ENCODE results near the gene MRPS2. TPM values are rescaled to one million over a fixed set of nuclear protein-coding genes. Genes with fewer than 3 reads are reported as not detected.
"Not testable (repeated sequence)": the region's sequence is repeated elsewhere in the genome, so short reads cannot be mapped to it uniquely, and the experiment has no call there.

MRPS2 gene
- 38.4 to 46.0 TPM (median 42.1 TPM) in 3 replicates for total RNA-seq

GRCh38 chr9:135500525-135501260 is at the start of gene MRPS2:
Gene MRPS2 (plus strand): TSS chr9:135500682. CDS start chr9:135500711, 29 bp downstream.
- Mint-ChIP-seq H3K9me3 (no peaks in the 10 kb centered on the region), H3K4me1 (peaks cover 10% of the 10 kb centered on the region), H3K4me3 (peak within 1 kb of the TSS; percentile 86), H3K27me3 (ENCODE audit: low read depth) (no peaks in the 10 kb centered on the region), H3K27ac (peak within 1 kb of the TSS; percentile 93), H3K36me3 (peaks cover 7% of the 10 kb centered on the region)
- TF ChIP-seq CTCF (IDR thresholded peaks at IDR 0.05; ENCODE audit: unreplicated experiment), result peak; percentile 59
- DNase-seq (ENCODE audit: low spot score in 2 of 2, unreplicated experiment in 2 of 2), result peak; percentile 77 to 85

GRCh38 chr9:135450956-135451355 is 49.5 kb upstream of the MRPS2 start:
- H3K4me3 Mint-ChIP-seq, result no peak overlapping the region
- peaks cover 6% of the 10 kb centered on the region for H3K27me3 Mint-ChIP-seq (ENCODE audit: low read depth)
- H3K4me1 Mint-ChIP-seq, result no peaks in the 10 kb centered on the region
- H3K27ac Mint-ChIP-seq, result no peak overlapping the region
- no peak for TF ChIP-seq CTCF (IDR thresholded peaks at IDR 0.05; ENCODE audit: unreplicated experiment)
- H3K9me3 Mint-ChIP-seq, result peaks cover 8% of the 10 kb centered on the region
- H3K36me3 Mint-ChIP-seq, result no peaks in the 10 kb centered on the region
- DNase-seq (ENCODE audit: low spot score in 2 of 2, unreplicated experiment in 2 of 2), result no peak

GRCh38 chr9:135451909-135452308 is 48.6 kb upstream of the MRPS2 start:
- H3K9me3 Mint-ChIP-seq; H3K4me1 Mint-ChIP-seq; H3K27ac Mint-ChIP-seq; H3K36me3 Mint-ChIP-seq; H3K4me3 Mint-ChIP-seq; DNase-seq (ENCODE audit: low spot score in 2 of 2, unreplicated experiment in 2 of 2); H3K27me3 Mint-ChIP-seq (ENCODE audit: low read depth): not testable (repeated sequence)

- peaks cover 6% of the 10 kb centered on the region for H3K27me3 Mint-ChIP-seq (ENCODE audit: low read depth)
- peaks cover 12% of the 10 kb centered on the region for H3K9me3 Mint-ChIP-seq
- H3K27ac Mint-ChIP-seq, result no peak overlapping the region
- DNase-seq (ENCODE audit: low spot score in 2 of 2, unreplicated experiment in 2 of 2), result no peak
- TF ChIP-seq CTCF (IDR thresholded peaks at IDR 0.05; ENCODE audit: unreplicated experiment), result no peak
- no peaks in the 10 kb centered on the region for H3K36me3 Mint-ChIP-seq
- no peak overlapping the region for H3K4me3 Mint-ChIP-seq
- H3K4me1 Mint-ChIP-seq, result no peaks in the 10 kb centered on the region
Observed at GRCh38 chr9:135454737-135455136, 45.7 kb upstream of the MRPS2 start.

GRCh38 chr9:135455401-135456030 is 45.0 kb upstream of the MRPS2 start:
- Mint-ChIP-seq H3K36me3 (no peaks in the 10 kb centered on the region), H3K27me3 (ENCODE audit: low read depth) (peaks cover 7% of the 10 kb centered on the region), H3K9me3 (peaks cover 12% of the 10 kb centered on the region), H3K4me1 (no peaks in the 10 kb centered on the region), H3K27ac (no peak overlapping the region), H3K4me3 (no peak overlapping the region)
- no peak for TF ChIP-seq CTCF (IDR thresholded peaks at IDR 0.05; ENCODE audit: unreplicated experiment)
- DNase-seq (ENCODE audit: low spot score in 2 of 2, unreplicated experiment in 2 of 2), result no peak

GRCh38 chr9:135456436-135457104 is 43.9 kb upstream of the MRPS2 start:
- H3K27me3 Mint-ChIP-seq (ENCODE audit: low read depth), result peaks cover 7% of the 10 kb centered on the region
- TF ChIP-seq CTCF (IDR thresholded peaks at IDR 0.05; ENCODE audit: unreplicated experiment), result no peak
- DNase-seq (ENCODE audit: low spot score in 2 of 2, unreplicated experiment in 2 of 2), result no peak
- no peaks in the 10 kb centered on the region for H3K36me3 Mint-ChIP-seq
- no peaks in the 10 kb centered on the region for H3K4me1 Mint-ChIP-seq
- H3K27ac Mint-ChIP-seq, result no peak overlapping the region
- no peak overlapping the region for H3K4me3 Mint-ChIP-seq
- H3K9me3 Mint-ChIP-seq, result peaks cover 12% of the 10 kb centered on the region

GRCh38 chr9:135458478-135458877 is 42.0 kb upstream of the MRPS2 start:
- not testable (repeated sequence) for H3K27me3 Mint-ChIP-seq (ENCODE audit: low read depth); H3K27ac Mint-ChIP-seq; H3K36me3 Mint-ChIP-seq; H3K9me3 Mint-ChIP-seq; H3K4me3 Mint-ChIP-seq; H3K4me1 Mint-ChIP-seq; DNase-seq (ENCODE audit: low spot score in 2 of 2, unreplicated experiment in 2 of 2)

All from mesothelial cell of epicardium (in vitro differentiated cells).